HepG2 (cell line): ENCODE measurements around the gene GAS2L1. TPM values are rescaled to one million over a fixed set of nuclear protein-coding genes. Genes with fewer than 3 reads are reported as not detected.
A peak's percentile ranks its signal among the peaks of the same experiment; 100 is the strongest.

Experiments
- ARID4A ChIP-seq: sonication (generic); formaldehyde crosslinking; IDR thresholded peaks from 2 replicates; pipeline ENCODE4 v1.5.0; 2020; ENCODE audit warnings: mild to moderate bottlenecking, missing genetic modification reagents, borderline replicate concordance
- CEBPB ChIP-seq: IDR thresholded peaks from 2 replicates; pipeline ENCODE4 v1.6.1; 2011; ENCODE audit warnings: low read depth, low read length, improper control_type of control experiment, borderline replicate concordance
- DNMT3B ChIP-seq: conservative IDR thresholded peaks from 2 replicates; pipeline ENCODE4 v1.6.1; 2016; ENCODE audit warnings: missing biosample characterization, control low read depth
- DR1 ChIP-seq: sonication (generic); formaldehyde crosslinking; IDR thresholded peaks from 2 replicates; pipeline ENCODE4 v1.8.0; 2021; ENCODE audit warnings: mild to moderate bottlenecking, missing genetic modification reagents, inconsistent platforms
- FOSL2 ChIP-seq: sonication (generic); formaldehyde crosslinking; IDR thresholded peaks from 2 replicates; pipeline ENCODE4 v1.4.0; 2020; ENCODE audit warnings: missing genetic modification reagents
- HOXA9 ChIP-seq: sonication (generic); formaldehyde crosslinking; IDR thresholded peaks from 2 replicates; pipeline ENCODE4 v1.8.1; 2022; ENCODE audit warnings: missing genetic modification reagents, mild to moderate bottlenecking, moderate library complexity, borderline replicate concordance
- JARID2 ChIP-seq: sonication (generic); formaldehyde crosslinking; IDR thresholded peaks from 2 replicates; pipeline ENCODE4 v1.8.1; 2023; ENCODE audit warnings: missing genetic modification reagents, inconsistent platforms; ENCODE audit not compliant: insufficient replicate concordance
- KDM5B ChIP-seq: sonication (generic); formaldehyde crosslinking; IDR thresholded peaks from 2 replicates; pipeline ENCODE4 v1.4.0; 2020; ENCODE audit warnings: missing genetic modification reagents, mild to moderate bottlenecking, borderline replicate concordance
- MXI1 ChIP-seq: IDR thresholded peaks from 3 replicates; pipeline ENCODE4 v1.6.1; 2012; ENCODE audit warnings: low read depth, low read length, inconsistent platforms, borderline replicate concordance
- NCOA1 ChIP-seq: sonication (generic); formaldehyde crosslinking; IDR thresholded peaks from 2 replicates; pipeline ENCODE4 v1.9.0; 2021; ENCODE audit warnings: missing genetic modification reagents
- PATZ1 ChIP-seq: sonication (generic); formaldehyde crosslinking; IDR thresholded peaks from 2 replicates; pipeline ENCODE4 v1.4.0; 2020; ENCODE audit warnings: missing genetic modification reagents
- REPIN1 ChIP-seq: sonication (generic); formaldehyde crosslinking; IDR thresholded peaks from 2 replicates; pipeline ENCODE4 v1.8.0; 2022; ENCODE audit warnings: missing genetic modification reagents, low read depth, mild to moderate bottlenecking, borderline replicate concordance
- RFX5 ChIP-seq: IDR thresholded peaks from 2 replicates; pipeline ENCODE4 v1.6.1; 2011; ENCODE audit warnings: low read depth, low read length, improper control_type of control experiment
- SAFB2 ChIP-seq: sonication (generic); formaldehyde crosslinking; IDR thresholded peaks from 2 replicates; pipeline ENCODE4 v1.5.1; 2020; ENCODE audit warnings: missing genetic modification reagents, low read depth, mild to moderate bottlenecking, borderline replicate concordance
- ZFP41 ChIP-seq: sonication (generic); formaldehyde crosslinking; IDR thresholded peaks from 2 replicates; pipeline ENCODE4 v1.4.0; 2020; ENCODE audit warnings: mild to moderate bottlenecking, missing genetic modification reagents, borderline replicate concordance
- ZIK1 ChIP-seq: sonication (generic); formaldehyde crosslinking; IDR thresholded peaks from 2 replicates; pipeline ENCODE4 v1.5.0; 2020; ENCODE audit warnings: mild to moderate bottlenecking, low read depth, missing genetic modification reagents, borderline replicate concordance
- ZNF230 ChIP-seq: sonication (generic); formaldehyde crosslinking; IDR thresholded peaks from 2 replicates; pipeline ENCODE4 v1.4.0; 2020; ENCODE audit warnings: mild to moderate bottlenecking, missing genetic modification reagents
- ZNF281 ChIP-seq: sonication (generic); formaldehyde crosslinking; IDR thresholded peaks from 2 replicates; pipeline ENCODE4 v1.4.0; 2020; ENCODE audit warnings: missing genetic modification reagents, borderline replicate concordance
- ZNF354B ChIP-seq: sonication (generic); formaldehyde crosslinking; IDR thresholded peaks from 2 replicates; pipeline ENCODE4 v1.8.0; 2022; ENCODE audit warnings: mild to moderate bottlenecking, missing genetic modification reagents
- ZNF558 ChIP-seq: sonication (generic); formaldehyde crosslinking; IDR thresholded peaks from 2 replicates; pipeline ENCODE4 v1.9.0; 2022; ENCODE audit warnings: mild to moderate bottlenecking, missing genetic modification reagents, borderline replicate concordance
- polyA plus RNA-seq, 8 experiments: library from polyadenylated mRNA; depleted of rRNA in 3 of 8; stranded (reverse) in 7 of 8; unstranded in 1 of 8; fragments of >200 nt; fragmentation: Illumina TruSeq in 4 of 8; extraction: Trizol in 4 of 8; gene quantifications; 2 replicates each; pipeline versions ENCODE4 v1.2.1 to v1.2.3, GENCODE V29; 2011 to 2016; ENCODE audit warnings: low read depth in 4 of 8, missing spikeins in 1 of 8, mixed read lengths in 1 of 8; ENCODE audit not compliant: insufficient read depth in 1 of 8
- total RNA-seq, 5 experiments: library from RNA; depleted of rRNA; stranded (reverse); fragments of >200 nt; fragmentation: Illumina TruSeq; extraction: Trizol; gene quantifications; 2 replicates each; pipeline ENCODE4 v1.2.3, GENCODE V29; 2016; ENCODE audit warnings: low read depth in 1 of 5

Gene GAS2L1
- total and polyA plus RNA-seq, 2 of the 13 experiments (the other 11 are each of a cell fraction or from before 2014, with no cell fraction given), result 1.8 to 3.3 TPM

- 0 out of 2 replicates have a peak, but pooled peaks have one; percentile 52 for TF ChIP-seq ZNF558
- TF ChIP-seq FOSL2, result peak; percentile 72
- TF ChIP-seq SAFB2, result no peak
- TF ChIP-seq ZIK1 (CRISPR knock-in tag), result no peak
- TF ChIP-seq ZNF354B, result 0 out of 2 replicates have a peak, but pooled peaks have one; percentile 77
- no peak for TF ChIP-seq NCOA1 (CRISPR knock-in tag)
- TF ChIP-seq DNMT3B (CRISPR knock-in tag), result peak; percentile 56; the same call in 1 of the 2 replicates
- TF ChIP-seq ARID4A, result peak; percentile 83; the same call in 1 of the 2 replicates
- peak; percentile 68; the same call in 2 of the 3 replicates for TF ChIP-seq MXI1
- peak; percentile 13 for TF ChIP-seq JARID2 (CRISPR knock-in tag)
- TF ChIP-seq PATZ1 (CRISPR knock-in tag), result peak; percentile 25; the same call in 1 of the 2 replicates
- TF ChIP-seq RFX5, result peak; percentile 27; the same call in 1 of the 2 replicates
- TF ChIP-seq ZNF230, result peak; percentile 41; the same call in 1 of the 2 replicates
- TF ChIP-seq CEBPB, result peak; percentile 53; the same call in 1 of the 2 replicates
- no peak; the same call in 1 of the 2 replicates for TF ChIP-seq ZFP41
- TF ChIP-seq ZNF281 (CRISPR knock-in tag), result peak; percentile 91
- no peak for TF ChIP-seq HOXA9 (CRISPR knock-in tag)
- peak; percentile 88 for TF ChIP-seq REPIN1 (CRISPR knock-in tag)
- TF ChIP-seq DR1 (CRISPR knock-in tag), result peak; percentile 53; the same call in 1 of the 2 replicates
- TF ChIP-seq KDM5B (CRISPR knock-in tag), result peak; percentile 66; the same call in 1 of the 2 replicates
Observed at GRCh38 chr22:29267858-29268510, 38.5 kb upstream of the GAS2L1 start, which contains the start of the genes EWSR1 and RHBDD3 (continued).
